Breast epithelium (tissue), 3 donors: ENCODE measurements around the gene RAPH1.

Experiments used
- CTCF ChIP-seq, 3 donors: fragments of 450-650 bp; IDR thresholded peaks; one replicate each; pipeline ENCODE4 v1.5.1; 2016 to 2017; ENCODE audit warnings: antibody characterized with exemption in 3 of 3, mild to moderate bottlenecking in 3 of 3, moderate library complexity in 3 of 3
- POLR2A ChIP-seq: fragments of 450-650 bp; IDR thresholded peaks from one replicate; pipeline ENCODE4 v1.6.1; 2016; ENCODE audit warnings: antibody characterized with exemption, mild to moderate bottlenecking, moderate library complexity
- POLR2AphosphoS5 ChIP-seq, 3 donors: sonication (generic); formaldehyde crosslinking; IDR thresholded peaks; one replicate each; pipeline ENCODE4 v1.6.1; 2017; ENCODE audit warnings: antibody characterized with exemption in 3 of 3

- TF ChIP-seq CTCF (IDR thresholded peaks at IDR 0.05), result no peak
- TF ChIP-seq POLR2AphosphoS5 (IDR thresholded peaks at IDR 0.05), result no peak
- TF ChIP-seq POLR2A, result no peak
These were observed 158.9 kb downstream of the RAPH1 start for GRCh38 chr2:203376173-203376572.
